Retinal pigment epithelial cell (primary cell): ENCODE data around the gene CCR9.

ENCODE experiments used
- DNase-seq: peaks from one replicate; pipeline ENCODE4 v3.0.0-alpha.2; 2010; ENCODE audit warnings: low read depth
- H3K4me3 ChIP-seq: 2 replicates; pipeline ENCODE4 v1.5.1; 2011; ENCODE audit warnings: mild to moderate bottlenecking, low read length, control low read depth, moderate library complexity
- CTCF ChIP-seq: conservative IDR thresholded peaks from 2 replicates; pipeline ENCODE4 v1.5.1; 2011; ENCODE audit warnings: low read depth, low read length, control low read depth, inconsistent platforms

Gene CCR9

GRCh38 chr3:45922950-45923590, 36.7 kb downstream of the CCR9 start:
- no peak overlapping the region for H3K4me3 ChIP-seq
- no peak for DNase-seq
- no peak for TF ChIP-seq CTCF

DNA sequence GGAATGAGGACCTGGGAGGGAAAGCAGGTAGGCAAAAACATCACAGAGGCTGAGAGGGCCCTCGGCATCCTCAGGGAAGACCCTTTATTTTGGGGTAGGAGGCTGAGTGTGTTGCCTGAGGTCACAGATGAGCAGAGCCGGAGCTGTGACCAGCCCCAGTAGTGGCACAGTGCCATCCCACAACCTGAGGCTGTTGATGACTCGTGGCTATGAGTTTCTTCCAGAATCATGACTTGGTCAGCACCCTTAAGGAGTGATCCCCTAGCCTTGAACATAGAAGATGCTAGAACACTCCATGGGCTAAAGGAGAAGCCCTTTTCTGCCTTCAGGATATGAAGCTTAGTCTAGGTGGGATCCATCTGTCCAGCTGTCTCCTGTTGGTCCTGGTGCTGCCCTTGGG, 37.4 kb downstream of the CCR9 start:
- TF ChIP-seq CTCF = no peak
- H3K4me3 ChIP-seq = no peak overlapping the region
- DNase-seq = no peak

GRCh38 chr3:45927881-45928280, 41.5 kb downstream of the CCR9 start:
- TF ChIP-seq CTCF = no peak
- DNase-seq = no peak
- no peak overlapping the region for H3K4me3 ChIP-seq

- H3K4me3 ChIP-seq = no peak overlapping the region
- DNase-seq = no peak
- TF ChIP-seq CTCF = peak; percentile 81
Measured at GRCh38 chr3:45929042-45929679, 42.8 kb downstream of the CCR9 start.

DNA sequence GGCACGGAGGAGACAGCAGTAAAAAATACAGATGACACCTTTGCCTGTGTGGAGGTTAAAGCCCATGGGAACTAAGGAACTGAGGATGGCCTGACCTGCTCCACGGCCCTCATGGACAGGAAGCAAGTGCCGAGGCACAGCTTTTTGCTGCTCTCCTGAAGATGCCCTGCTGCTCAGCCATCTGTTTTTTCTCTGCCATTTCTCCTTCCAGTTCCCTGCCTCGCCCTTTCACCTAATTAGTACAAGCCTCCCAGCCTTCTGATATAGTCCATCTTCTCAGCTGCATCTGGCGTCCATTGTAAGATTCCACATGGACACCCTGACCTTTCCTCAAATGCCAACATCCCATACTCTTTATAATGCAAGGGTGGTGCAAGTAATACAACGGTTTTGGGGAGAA, 45.2 kb downstream of the CCR9 start:
- DNase-seq = no peak
- H3K4me3 ChIP-seq = no peak overlapping the region
- no peak for TF ChIP-seq CTCF

GRCh38 chr3:45932112-45932511, 45.8 kb downstream of the CCR9 start:
- H3K4me3 ChIP-seq = no peak overlapping the region
- no peak for DNase-seq
- no peak for TF ChIP-seq CTCF

- H3K4me3 ChIP-seq = no peak overlapping the region
- no peak for TF ChIP-seq CTCF
- DNase-seq = no peak
Measured at GRCh38 chr3:45933591-45933990, 47.2 kb downstream of the CCR9 start.
